Activated CD8-positive, alpha-beta T cell treated with anti-CD3 and anti-CD28 coated beads for 36 hours (primary cell): Measurements from ENCODE around the gene CCS. TPM values are rescaled to one million over a fixed set of nuclear protein-coding genes. Genes with fewer than 3 reads are reported as not detected.

ENCODE experiments used
- ATAC-seq: fragments of 200-7000 bp; cut with Tn5 transposase; one replicate; pipeline ENCODE4 v1.10.0; 2021; ENCODE audit warnings: mild to moderate bottlenecking, moderate library complexity
- CTCF ChIA-PET: fragments of 350-600 bp; sonication (Branson Sonifier 250); formaldehyde crosslinking; loops from one replicate; lab custom pipeline; 2021; ENCODE audit warnings: antibody characterized with exemption; lab: Charles Lee
- POLR2A ChIA-PET: fragments of 350-600 bp; sonication (Branson Sonifier 250); formaldehyde crosslinking; loops from one replicate; lab custom pipeline; 2021; ENCODE audit warnings: antibody characterized with exemption; lab: Charles Lee
- DNase-seq: peaks from one replicate; pipeline ENCODE4 v3.0.0-alpha.2; 2020
- H3K27ac Mint-ChIP-seq: one replicate; pipeline ENCODE4 v1.8.0; 2021; ENCODE audit warnings: mild to moderate bottlenecking, mixed read lengths
- H3K27me3 Mint-ChIP-seq: one replicate; pipeline ENCODE4 v1.8.0; 2021; ENCODE audit warnings: mixed read lengths
- H3K36me3 Mint-ChIP-seq: one replicate; pipeline ENCODE4 v1.8.0; 2021; ENCODE audit warnings: low read depth, mixed read lengths
- H3K4me1 Mint-ChIP-seq: one replicate; pipeline ENCODE4 v1.8.0; 2021; ENCODE audit warnings: low read depth, mixed read lengths
- H3K4me3 Mint-ChIP-seq: one replicate; pipeline ENCODE4 v1.8.0; 2021; ENCODE audit warnings: mild to moderate bottlenecking, moderate library complexity, mixed read lengths
- H3K9me3 Mint-ChIP-seq: one replicate; pipeline ENCODE4 v1.8.0; 2021; ENCODE audit warnings: mixed read lengths
- intact Hi-C: fragments of 100-400 bp; cut with micrococcal nuclease; formaldehyde crosslinking; loops from one replicate; pipeline ENCODE4 v1.10.0; 2022
- total RNA-seq, 2 experiments: library from RNA; stranded (reverse); gene quantifications; one replicate each; pipeline ENCODE4 v1.2.3, GENCODE V29; 2021
- TF ChIP-seq, protein P1 (sequence below): fragments of 200-600 bp; IDR thresholded peaks from one replicate; pipeline ENCODE4 v1.8.0; 2022; ENCODE audit warnings: antibody characterized with exemption, mild to moderate bottlenecking

Gene CCS
- total RNA-seq, 2 experiments from 2014 or later: 22.0 to 25.6 TPM

DNA sequence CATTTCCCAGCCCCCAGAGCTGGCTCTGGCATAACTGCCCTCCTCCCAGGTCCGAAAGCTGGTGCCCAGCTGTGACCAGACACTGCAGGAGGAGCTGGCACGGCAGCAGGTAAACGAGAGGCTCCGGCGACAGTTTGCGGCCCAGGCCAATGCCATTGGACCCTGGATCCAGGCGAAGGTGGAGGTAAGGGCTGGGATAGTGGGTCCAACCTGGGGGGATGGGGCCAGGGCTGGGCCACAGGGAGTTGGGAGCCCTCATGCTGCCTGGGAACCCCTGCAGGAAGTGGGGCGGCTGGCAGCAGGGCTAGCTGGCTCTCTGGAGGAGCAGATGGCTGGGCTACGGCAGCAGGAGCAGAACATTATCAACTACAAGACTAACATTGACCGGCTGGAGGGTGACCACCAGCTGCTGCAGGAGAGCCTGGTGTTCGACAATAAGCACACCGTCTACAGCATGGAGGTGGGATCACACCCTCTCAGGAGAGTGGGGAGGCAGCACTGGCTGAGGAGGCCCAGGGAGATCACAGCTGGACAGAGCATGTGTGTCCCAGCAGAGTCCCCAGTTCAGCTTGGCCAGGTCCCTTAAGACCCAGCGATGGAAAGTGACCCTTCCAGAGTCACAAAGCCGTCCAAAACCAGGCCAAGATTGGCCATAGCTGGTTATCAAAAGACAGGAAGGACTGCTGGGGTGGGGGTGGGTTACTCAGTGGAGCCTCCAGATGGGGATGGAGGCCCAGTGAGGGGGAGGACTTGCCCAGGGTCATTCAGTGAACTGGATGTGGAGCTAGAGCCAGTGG is 31.6 kb upstream of the CCS start:
- Mint-ChIP-seq H3K4me3 (no peak overlapping the region), H3K27me3 (peaks cover 9% of the 10 kb centered on the region), H3K27ac (no peak overlapping the region), H3K36me3 (no peaks in the 10 kb centered on the region), H3K4me1 (peaks cover 3% of the 10 kb centered on the region), H3K9me3 (no peaks in the 10 kb centered on the region)
- ChIA-PET POLR2A (interaction anchor here (0.5 to 1.3 kb wide), 3 partner anchors 13 to 85 kb away, joined by 3 read pairs; partner anchors contain the start of gene BBS1), CTCF (interaction anchor here (0.9 to 1.3 kb wide), 2 partner anchors 15 to 31 kb away, joined by 3 to 4 read pairs; partner anchors contain the start of genes ACTN3, CCDC87 and CCS)
- DNase-seq (no peak), ATAC-seq (no peak)
- intact Hi-C loops: no loop called here
- TF ChIP-seq, protein P1, sequence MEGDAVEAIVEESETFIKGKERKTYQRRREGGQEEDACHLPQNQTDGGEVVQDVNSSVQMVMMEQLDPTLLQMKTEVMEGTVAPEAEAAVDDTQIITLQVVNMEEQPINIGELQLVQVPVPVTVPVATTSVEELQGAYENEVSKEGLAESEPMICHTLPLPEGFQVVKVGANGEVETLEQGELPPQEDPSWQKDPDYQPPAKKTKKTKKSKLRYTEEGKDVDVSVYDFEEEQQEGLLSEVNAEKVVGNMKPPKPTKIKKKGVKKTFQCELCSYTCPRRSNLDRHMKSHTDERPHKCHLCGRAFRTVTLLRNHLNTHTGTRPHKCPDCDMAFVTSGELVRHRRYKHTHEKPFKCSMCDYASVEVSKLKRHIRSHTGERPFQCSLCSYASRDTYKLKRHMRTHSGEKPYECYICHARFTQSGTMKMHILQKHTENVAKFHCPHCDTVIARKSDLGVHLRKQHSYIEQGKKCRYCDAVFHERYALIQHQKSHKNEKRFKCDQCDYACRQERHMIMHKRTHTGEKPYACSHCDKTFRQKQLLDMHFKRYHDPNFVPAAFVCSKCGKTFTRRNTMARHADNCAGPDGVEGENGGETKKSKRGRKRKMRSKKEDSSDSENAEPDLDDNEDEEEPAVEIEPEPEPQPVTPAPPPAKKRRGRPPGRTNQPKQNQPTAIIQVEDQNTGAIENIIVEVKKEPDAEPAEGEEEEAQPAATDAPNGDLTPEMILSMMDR: no peak

DNA sequence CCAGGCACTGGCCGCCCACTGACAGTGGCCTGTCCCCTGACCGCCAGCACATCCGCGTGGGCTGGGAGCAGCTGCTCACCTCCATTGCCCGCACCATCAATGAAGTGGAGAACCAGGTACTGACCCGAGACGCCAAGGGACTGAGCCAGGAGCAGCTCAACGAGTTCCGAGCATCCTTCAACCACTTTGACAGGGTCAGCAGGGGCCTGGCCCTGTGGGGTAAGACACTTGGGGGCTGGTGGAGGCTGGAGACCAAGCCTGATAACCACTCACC is 31.1 kb upstream of the CCS start:
- intact Hi-C loops: no loop called here
- Mint-ChIP-seq H3K27me3 (peaks cover 9% of the 10 kb centered on the region), H3K36me3 (no peaks in the 10 kb centered on the region), H3K4me3 (no peak overlapping the region), H3K27ac (no peak overlapping the region), H3K4me1 (peaks cover 3% of the 10 kb centered on the region), H3K9me3 (no peaks in the 10 kb centered on the region)
- no peak for DNase-seq
- ATAC-seq: no peak
- TF ChIP-seq, protein P1: no peak
- ChIA-PET POLR2A (interaction anchor here (0.5 to 1.3 kb wide), 3 partner anchors 13 to 84 kb away, joined by 3 read pairs; partner anchors contain the start of gene BBS1), CTCF (interaction anchor here (0.9 to 1.3 kb wide), 3 partner anchors 15 to 117 kb away, joined by 3 to 7 read pairs (median 4); partner anchors contain the start of genes ACTN3, CCDC87, CCS and RBM4B)

DNA sequence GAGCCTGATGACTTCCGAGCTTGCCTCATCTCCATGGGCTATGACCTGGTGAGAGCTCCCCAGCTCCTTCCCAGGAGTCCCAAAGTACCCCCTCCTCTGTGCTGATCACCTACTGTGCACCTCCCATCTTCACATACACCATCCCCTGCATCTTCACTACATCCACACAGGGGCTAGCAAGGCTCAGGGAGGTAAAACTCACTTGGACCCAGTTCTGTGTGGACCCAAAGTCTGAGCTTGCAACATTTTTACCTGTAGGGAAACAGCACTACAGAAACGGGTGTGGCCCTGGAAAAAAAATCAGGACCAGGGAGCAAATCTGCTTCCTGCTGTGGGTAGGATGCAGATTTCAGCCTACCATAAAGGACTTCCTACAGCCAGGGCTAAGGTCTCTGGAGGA is 30.7 kb upstream of the CCS start:
- CTCF ChIA-PET: interaction anchor here (0.9 to 1.5 kb wide), 4 partner anchors 16 to 133 kb away, joined by 3 to 7 read pairs (median 4); partner anchors contain the start of genes ACTN3, CCDC87, CCS and RBM4B
- no peak for DNase-seq
- no peak overlapping the region for H3K4me3 Mint-ChIP-seq
- POLR2A ChIA-PET: interaction anchor here (0.5 to 1.9 kb wide), 7 partner anchors 13 to 706 kb away, joined by 3 to 6 read pairs (median 3); partner anchors contain the start of genes BBS1 and RBM4B
- no peaks in the 10 kb centered on the region for H3K36me3 Mint-ChIP-seq
- TF ChIP-seq, protein P1: no peak
- no peak overlapping the region for H3K27ac Mint-ChIP-seq
- peaks cover 3% of the 10 kb centered on the region for H3K4me1 Mint-ChIP-seq
- peaks cover 8% of the 10 kb centered on the region for H3K27me3 Mint-ChIP-seq
- no peak for ATAC-seq
- intact Hi-C loops: no loop called here
- H3K9me3 Mint-ChIP-seq: no peaks in the 10 kb centered on the region

DNA sequence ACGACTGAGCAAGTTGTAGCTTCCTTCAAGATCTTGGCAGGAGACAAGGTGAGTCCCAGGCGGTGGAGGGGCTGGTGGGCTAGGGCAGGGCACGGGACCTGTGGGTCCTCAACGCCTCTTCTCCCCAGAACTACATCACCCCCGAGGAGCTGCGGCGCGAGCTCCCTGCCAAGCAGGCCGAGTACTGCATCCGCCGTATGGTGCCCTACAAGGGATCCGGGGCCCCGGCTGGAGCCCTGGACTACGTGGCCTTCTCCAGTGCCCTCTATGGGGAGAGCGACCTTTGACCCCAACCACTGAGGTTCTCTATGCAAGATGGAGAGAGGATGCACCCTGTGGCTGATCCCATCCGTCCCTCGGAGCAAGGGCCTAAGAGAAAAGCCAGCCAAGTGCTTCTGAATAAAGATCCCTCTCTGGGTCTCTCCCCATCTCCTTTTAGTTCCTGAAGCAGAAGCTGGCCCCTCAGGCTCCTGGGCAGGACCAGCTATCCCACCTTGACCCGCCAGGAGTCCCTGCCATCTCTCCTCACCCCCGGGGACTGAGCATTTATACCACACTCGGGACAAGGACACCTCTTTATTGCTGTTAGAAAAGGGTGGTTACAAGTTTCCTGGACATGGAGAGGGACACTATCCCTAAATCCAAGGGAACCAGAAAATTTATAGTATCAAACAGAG is 29.9 kb upstream of the CCS start:
- Mint-ChIP-seq H3K4me3 (no peak overlapping the region), H3K9me3 (no peaks in the 10 kb centered on the region), H3K4me1 (peaks cover 4% of the 10 kb centered on the region), H3K36me3 (no peaks in the 10 kb centered on the region), H3K27ac (no peak overlapping the region), H3K27me3 (peaks cover 7% of the 10 kb centered on the region)
- ChIA-PET POLR2A (interaction anchor here (0.6 to 1.9 kb wide), 6 partner anchors 13 to 705 kb away, joined by 3 to 6 read pairs (median 4); partner anchors contain the start of gene RBM4B), CTCF (interaction anchor here (1.1 to 1.8 kb wide), 4 partner anchors 16 to 132 kb away, joined by 3 to 7 read pairs (median 4); partner anchors contain the start of genes ACTN3 and RBM4B)
- no peak for DNase-seq
- intact Hi-C loops: no loop called here
- TF ChIP-seq, protein P1: no peak
- ATAC-seq: no peak
